ENCODE data around the gene RASA3.

Gene RASA3

DNA sequence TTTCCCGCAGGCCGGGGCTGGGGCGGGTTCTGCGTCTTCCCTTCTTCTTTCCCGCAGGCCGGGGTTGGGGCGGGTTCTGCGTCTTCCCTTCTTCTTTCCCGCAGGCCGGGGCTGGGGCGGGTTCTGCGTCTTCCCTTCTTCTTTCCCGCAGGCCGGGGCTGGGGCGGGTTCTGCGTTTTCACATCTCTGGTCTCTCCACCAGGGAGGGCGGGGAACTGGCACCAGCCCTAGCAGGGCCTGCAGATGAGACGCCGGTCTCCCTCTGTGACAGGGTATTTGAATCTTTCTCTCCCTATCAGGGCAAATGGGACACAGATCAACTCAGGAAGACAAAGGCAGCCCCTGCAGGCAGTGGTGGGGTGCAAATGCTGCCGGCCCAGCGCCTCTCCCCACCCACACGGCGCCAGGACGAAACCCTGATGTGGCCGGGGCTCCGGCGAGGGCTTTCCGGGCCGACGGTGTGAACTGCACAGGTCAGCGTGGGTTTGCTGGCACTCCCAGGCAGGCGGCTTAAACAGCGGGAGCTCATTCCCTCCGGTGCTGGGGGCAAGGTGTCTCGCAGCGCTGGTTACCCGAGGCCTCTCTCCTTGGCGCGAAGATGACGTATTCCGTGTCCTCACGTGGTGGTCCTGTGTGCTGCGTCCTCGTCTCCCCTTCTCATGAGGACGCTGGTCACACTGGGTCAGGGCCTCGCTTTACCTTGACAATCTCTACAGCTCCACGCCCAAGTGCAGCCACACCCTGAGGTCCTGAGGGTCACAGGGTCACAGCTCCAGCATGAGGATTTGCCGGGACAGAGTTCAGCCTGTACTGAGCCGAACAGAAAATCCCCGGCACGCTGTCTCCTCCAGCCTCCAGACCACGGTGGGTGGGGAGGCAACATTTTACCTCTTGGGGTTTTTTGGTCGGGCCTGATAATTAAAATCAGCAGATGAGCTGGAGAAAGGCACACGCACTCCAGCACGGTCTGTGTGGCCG is 157.8 kb downstream of the RASA3 start:
- no peak for DNase-seq

DNA sequence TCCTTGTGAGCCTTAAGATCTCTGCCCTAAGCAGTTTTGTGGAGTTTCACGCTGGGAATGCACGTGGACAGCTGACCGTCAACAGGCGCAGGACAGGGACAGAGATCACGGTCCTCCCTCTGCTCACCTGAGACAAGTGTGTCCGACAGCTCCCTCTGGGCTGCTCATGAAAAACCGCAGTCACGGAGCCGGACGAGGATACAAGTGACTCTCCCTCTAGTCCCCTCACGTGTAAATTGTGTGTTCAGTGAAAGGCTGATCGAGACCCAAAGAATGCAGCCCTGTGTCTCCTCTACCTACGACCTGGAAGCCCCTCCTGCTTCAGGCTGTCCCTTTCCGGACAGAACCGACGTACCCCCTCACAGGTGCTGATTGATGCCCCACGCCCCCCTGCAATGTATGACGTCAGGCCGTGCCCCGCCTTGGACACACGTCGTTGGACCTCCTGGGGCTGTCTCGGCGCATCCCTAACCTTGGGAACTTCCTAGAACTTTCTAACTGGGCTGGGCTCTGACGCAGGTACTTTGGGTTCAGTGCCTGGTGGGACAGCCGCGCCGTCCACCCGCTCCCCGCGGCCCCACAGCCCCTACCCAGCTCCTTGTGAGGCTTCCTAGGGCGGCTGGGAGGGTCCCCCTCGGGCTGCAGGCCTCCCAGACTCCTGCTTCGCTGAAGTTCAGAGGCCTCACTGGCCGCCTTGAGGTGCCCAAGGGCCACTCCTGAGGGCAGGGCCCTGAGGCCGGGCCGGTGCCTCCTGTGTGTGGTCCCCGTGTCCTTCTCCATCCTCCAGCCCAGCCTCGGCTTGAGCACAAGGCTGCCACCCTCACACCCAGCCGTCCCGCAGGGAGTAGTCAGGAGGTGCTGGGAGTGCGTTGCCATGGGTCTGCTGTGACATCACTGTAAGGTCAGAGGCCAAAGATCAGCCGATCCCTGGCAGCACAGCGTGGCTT is 158.9 kb downstream of the RASA3 start, which contains the start of gene C13orf46:
TSS of gene C13orf46 (minus strand) at position 859 of the 947 bp plus-strand sequence. CDS start at position 780, 79 bp downstream.
- no peak for DNase-seq

DNA sequence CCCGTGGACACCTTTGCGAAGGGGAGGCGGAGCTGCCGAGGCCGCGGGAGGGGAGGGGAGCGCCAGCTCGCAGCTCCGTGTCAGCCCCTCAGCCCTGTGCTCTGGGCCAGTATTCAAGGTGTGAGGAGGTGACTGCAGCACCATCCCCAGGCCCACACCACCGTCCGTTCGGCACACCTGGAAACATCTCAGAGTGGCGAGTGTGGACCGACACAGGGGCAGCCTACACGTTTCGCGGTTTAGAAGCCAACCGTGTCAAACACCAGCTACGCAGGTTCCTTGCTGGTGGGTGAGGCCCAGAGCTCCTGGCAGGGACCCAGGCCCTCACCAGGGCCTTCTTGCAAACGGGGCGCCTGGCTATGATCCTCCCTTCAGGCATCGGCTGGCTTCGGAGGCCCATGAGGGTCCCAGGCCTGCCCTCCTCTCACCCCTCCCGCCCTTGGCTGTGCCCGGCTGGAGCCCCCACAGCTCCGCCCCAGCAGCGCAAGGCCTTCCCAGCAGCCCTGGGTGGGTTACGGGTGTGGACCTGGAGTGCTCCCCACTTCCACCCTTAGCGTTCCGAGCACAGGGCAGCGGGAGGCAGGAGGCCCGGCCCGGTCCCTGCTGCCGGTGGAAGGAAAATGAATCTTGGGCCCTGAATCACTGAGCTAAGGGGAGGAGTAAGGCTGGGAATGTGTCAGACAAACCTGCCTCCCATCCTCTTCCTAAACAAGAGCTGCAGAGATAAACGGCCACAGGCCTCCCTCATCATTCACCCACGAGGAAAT is 159.8 kb downstream of the RASA3 start:
- DNase-seq, result no peak

DNA sequence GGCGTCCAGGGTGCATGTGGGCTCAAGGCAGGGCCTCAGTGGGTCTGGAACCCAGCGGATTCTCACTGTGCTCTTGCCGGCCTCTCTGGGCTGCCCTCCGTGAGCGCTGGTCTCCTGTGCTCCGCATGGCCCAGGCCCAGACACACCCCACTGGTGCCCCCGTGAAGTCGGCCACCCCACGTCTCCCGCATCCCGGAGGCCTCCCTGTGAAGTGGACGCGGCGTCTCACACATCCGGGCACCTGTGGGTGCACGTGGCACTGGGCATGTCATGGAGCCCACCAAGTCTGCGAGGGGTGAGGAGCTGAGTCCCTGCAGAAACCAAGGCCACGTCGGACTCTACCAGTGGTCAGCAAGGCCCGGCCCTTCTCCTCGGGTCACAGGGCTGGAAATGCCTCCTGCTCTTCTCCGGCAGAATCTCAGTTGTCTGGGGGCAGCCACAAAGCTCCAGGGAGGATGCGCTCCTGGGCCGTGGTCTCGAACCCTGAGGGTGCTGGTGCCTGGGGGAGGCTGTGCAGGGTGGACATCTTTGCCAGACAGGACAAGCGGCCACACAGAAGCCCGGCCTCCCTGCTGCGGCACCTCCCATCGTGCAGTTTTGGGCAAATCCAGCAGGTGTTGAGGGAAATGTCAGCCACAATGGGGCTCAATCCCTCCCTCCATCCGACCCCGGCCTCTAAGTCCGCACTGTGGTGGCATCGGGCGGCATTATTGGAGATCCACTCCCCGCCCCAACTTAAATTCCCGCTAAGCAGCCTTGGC is 160.8 kb downstream of the RASA3 start:
- no peak for DNase-seq

DNA sequence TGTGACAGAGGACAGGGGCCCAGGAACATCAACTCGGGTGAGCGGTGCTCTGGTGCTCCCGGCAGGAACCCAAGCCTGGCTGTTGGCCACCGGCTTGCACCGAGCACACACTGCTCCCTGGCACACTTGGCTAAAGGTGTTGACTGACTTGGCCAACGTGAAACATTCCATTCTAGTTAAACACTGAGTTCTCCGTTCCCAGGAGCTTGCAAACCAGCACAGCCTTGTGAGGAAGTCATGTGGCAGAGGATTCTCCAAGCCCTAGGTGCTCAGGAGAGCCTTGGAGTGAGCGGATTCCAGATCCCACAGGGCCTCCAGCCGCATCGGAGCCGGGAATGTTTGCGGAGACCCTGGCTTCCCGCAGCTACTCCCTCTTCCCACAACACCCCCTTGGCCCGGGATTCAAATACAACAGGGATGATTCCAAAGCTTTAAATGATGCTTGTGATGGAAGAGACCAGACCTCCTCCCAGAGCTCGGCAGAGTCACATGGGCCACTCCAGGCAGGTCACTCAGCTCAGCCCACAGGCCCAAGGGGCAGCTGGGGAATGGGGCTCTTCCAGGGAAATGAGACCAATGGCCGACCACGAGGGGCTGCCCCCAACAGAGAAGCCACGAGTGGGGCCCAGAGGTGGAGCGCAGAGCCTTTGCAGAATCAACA is 161.5 kb downstream of the RASA3 start:
- DNase-seq, result no peak

DNA sequence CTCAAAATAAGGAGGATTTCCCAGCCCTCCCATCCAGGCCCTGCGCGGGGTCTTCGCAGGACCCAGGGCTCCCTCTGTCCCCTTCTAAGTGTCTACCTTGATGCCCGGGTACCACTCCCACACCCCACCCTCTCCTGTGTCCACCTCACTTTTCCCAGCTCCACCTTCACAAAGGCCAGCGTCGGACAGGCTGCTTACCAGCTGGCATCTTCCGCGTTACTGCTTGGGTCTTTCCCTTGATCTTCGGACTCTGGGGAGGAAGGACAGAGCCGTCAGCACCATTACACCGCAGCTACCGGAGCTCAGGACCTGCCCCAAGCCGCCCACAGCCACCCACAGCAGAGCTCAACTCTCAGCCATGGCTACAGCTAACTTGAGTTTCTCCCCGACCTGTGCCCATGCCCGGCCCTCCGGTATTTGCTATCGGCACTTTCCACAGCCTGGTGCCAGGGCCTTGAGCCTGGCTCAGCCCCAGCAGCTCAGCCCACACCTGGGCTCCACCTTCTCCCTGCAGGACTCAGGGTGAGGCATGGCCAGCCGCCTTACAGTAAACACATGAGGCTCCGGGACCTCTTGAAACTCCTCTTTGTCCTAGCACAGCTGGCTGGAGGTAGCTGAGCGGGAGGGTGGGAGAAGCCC is 162.3 kb downstream of the RASA3 start:
- DNase-seq, result no peak

DNA sequence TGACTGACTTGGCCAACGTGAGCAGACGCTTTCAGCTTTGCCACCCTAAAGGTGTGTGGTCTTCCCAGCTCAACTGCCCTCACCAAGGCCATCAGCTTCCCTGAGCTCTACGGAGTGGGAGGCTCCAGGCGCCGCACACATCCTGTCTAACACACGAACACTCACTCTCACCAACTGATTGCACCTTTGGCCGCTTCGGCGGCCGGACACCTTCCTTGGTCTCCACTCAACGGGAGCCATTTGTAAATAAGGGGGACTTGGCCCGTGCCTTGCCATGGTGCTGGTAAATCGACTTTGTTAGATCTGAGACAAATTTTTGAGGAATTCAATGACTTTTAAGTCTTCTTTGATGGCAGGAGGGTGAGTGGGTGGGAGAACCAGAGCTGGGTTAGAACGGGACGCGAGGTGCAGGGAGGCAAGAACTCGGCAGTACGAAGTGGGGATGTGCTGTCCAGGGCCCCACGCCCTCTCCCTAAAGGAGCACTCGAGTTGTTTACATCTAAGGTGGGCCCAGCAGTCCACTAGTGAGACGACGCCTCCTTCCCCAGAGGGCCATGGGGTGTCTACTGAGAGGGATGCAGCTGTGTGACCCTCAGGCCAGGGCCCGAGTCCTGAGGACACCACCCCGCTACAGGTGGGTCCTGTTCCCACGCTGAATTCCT is 163.0 kb downstream of the RASA3 start:
- no peak for DNase-seq

DNA sequence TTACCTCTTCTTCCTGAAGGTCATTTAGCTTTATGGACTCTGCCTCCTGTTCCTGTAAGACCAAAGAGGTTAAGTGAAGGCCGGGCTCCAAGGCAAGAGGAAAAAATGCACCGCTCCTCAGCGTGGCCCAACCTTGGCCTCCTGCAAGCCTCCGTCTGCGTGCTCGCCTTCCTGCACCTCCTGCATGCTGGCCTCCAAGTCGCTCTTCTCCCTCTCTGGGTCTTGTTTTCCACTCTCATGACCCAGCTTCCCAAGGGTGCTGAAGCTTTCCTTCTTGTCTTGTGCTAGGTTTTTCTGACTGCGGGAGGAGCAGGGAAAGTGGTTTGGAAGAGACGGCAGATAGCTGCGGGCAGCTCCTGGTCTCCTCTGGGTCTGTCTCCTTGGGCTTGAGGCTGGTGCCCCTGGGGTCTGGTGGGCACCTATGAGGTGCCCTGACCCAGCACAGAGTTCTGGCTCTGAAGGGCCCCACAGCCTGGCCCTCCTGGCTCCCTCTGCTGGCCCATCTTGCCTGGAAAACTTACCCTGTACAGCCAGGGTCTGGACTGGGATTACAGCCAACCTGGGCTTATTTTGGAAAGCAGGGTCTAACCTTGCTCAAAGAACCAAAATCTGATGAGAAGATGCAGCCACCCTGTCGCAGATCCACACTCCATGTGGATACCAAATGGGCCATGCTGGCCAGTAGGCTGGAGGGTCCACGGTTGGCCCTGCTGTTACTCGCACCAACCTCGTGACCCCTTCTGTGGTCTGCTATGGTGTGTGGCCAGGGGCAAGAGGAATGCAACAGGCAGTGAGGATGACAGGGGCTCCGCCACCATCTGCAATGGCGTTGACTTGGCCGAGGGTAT is 163.7 kb downstream of the RASA3 start:
- no peak for DNase-seq

DNA sequence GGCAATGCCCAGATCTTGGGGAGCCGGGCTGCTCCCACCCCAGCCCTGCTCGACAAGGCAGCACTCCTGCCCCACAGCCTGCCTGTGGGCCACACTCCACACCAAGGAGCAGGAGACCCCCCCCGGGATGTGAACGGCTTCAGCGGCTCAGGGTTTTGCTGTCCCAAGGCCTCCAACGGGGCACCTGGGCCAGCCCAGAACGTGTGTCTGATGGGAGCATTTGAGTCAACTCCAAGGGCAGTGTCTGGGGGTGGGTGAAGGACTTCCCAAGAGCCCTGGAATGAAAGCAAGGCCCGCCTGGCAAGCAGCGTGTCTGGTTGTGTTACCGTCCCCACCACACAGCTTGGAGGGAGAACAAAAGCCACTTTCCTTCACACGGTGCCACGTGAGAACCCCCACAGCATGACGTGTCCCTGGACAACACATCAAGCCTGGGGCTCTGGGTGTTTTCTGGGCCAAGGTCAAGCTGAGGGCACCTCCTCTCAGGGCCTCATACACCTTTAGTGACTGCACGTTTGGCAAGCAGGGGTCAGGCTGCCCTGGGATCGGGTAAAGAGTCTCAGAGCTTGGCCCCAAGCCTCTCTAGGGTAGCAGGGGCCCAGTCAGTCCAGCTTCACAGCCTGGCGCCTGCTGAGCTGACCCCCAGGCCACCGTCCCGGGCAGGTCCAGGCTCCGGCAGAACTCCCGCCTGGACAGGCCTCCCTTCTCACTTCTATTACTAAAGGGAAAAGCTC is 164.5 kb downstream of the RASA3 start:
- DNase-seq, result no peak

DNA sequence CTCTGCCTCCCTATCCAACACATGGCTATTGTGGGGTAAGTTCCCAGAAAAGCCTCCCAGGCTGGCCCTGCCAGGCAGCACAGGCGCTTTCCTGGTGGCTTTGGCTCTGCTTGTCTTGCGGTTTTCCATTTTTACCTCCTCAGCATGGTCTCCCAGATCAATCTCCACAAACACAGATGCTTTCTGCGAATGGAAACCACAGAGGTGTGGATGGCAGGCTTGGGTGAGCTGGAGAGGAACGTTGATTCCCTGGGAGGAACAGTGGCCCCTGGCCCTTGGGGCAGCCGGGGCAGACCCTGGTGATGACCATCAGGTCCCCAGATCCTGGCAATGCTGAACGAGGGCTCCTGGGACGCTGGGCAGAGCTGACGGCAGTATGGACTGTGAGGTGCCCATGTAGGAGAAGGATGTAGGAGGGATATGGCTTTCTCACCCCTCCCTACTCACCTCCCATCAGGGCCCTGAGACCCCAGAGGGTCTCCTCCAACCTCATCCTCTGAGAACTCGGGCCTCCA is 165.2 kb downstream of the RASA3 start:
- DNase-seq, result no peak

DNA sequence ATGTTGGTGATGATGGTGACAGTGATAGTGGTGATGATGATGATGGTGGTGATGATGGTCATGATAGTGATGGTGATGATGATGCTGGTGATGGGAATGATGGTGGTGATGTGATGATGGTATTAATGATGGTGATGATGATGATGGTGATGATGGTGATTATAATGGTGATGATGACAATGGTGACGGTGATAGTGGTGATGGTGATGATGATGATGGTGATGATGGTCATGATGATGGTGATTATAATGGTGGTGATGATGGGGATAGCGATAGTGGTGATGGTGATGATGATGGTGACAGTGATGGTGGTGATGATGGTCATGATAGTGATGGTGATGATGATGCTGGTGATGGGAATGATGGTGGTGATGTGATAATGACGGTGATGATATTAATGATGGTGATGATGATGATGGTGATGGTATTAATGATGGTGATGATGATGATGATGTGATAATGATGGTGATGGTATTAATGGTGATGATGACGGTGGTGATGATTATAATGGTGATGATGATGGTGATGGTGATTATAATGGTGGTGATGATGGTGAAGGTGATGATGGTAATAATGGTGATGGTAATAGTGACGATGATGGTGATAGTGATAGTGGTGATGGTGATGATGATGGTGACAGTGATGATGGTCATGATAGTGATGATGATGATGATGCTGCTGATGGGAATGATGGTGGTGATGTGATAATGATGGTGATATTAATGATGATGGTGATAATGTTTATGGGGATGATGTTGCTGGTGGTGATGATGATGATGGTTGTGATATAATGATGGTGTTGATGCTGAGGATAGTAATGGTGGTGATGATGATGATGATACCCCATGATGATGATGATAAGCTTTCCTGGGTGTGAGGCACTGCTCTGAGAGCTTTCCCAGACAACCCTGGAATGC is 166.2 kb downstream of the RASA3 start:
- DNase-seq, result no peak

DNA sequence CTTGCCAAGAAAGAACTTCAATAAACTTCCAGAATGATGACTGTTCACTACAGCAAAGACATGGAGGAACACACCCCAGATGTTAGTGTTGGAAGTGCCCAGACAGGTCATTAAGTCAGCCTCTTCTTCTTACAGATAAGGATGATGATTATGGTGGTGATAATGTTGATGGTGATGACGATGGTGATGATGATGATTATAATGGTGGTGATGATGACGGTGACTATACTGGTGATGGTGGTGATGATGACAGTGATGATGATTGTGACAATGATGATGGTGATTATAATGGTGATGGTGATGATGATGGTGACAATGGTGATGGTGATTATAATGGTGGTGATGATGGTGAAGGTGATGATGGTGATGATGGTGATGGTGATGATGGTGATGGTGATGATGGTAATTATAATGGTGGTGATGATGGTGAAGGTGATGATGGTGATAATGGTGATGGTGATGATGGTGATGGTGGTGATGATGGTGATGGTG is 167.0 kb downstream of the RASA3 start:
- no peak for DNase-seq

DNA sequence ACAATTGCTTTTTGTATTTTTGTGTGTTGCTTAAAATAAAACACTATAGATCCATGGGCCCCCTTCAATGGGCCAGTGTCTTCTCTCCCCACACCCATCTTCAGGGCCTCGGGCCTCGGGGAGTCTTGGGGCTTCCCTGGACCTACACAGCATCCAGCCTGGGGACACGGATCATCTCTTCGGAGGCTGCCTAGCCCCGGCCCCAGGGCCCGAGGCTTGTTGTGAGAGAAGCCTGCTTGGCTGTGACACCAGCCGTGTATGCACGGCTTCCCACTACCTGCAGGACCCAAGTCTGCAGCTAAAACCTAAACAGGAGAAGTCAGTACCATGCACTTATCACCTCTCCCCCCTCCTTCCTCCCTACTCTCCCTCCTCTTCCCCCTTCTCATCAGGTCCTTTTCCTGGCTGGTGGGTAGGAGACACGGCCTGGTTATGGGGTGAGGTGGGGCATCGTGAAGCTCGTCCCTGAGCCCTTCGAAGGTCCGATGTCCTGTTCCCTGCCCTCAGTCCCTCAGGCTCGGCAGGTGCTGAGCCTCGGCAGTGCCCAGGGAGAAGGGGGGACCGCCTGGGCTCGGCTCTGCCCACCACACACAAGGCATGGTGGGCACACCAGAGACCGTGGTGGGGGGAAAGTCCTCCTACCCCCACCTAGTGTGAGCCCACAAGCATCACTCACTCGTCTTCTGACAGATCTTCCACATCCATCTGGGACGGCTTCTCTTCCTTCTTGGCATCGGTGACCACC is 168.0 kb downstream of the RASA3 start:
- DNase-seq, result no peak

DNA sequence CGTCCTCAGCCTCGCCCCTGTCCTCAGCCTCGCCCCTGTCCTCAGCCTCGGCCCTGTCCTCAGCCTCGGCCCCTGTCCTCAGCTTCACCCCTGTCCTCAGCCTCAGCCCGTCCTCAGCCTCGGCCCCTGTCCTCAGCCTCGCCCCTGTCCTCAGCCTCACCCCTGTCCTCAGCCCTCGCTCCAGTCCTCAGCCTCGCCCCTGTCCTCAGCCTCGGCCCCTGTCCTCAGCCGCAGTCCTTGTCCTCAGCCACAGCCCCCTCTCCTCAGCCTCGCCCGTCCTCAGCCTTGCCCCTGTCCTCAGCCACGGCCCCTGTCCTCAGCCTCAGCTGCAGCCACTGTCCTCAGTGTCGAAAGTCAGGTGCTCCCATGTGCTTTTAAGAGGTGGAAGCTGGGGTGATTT is 169.0 kb downstream of the RASA3 start:
- no peak for DNase-seq

DNA sequence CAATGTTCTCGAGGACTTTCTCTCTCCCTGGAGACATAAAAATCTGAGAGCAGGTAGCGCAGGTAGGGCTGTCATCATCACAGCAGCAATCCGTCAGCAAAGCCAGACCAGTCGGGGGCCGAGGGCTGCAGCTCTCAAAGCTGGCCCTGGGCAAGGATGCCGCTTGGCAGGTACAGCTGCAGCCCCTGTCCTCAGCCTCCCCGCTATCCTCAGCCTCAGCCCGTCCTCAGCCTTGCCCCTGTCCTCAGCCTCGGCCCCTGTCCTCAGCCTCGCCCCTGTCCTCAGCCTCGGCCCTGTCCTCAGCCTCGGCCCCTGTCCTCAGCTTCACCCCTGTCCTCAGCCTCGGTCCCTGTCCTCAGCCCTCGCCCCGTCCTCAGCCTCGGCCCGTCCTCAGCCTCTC is 169.4 kb downstream of the RASA3 start:
- no peak for DNase-seq

DNA sequence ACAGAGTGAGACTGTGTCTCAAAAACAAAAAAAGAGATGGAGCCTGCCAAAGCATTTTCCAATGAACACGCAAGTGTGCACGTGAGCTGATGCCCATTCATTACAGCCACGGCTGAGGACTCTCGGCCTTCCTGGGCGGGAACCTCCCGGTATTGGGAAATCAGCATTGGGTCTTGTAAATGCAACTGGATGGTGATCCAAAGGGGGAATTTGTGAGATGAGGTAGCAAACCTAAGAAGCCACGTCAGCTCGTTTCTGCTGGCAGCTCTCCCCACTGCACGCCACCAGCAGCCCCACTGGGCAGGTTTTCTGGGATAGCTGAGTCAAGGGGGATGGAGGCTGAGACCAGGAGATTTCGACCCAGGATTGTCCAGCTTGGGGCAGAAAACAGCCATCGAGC is 170.0 kb downstream of the RASA3 start:
- DNase-seq, result no peak
